Measurements from ENCODE around the gene C6orf89.
A peak's percentile ranks its signal among the peaks of the same experiment; 100 is the strongest.

Gene C6orf89

DNA sequence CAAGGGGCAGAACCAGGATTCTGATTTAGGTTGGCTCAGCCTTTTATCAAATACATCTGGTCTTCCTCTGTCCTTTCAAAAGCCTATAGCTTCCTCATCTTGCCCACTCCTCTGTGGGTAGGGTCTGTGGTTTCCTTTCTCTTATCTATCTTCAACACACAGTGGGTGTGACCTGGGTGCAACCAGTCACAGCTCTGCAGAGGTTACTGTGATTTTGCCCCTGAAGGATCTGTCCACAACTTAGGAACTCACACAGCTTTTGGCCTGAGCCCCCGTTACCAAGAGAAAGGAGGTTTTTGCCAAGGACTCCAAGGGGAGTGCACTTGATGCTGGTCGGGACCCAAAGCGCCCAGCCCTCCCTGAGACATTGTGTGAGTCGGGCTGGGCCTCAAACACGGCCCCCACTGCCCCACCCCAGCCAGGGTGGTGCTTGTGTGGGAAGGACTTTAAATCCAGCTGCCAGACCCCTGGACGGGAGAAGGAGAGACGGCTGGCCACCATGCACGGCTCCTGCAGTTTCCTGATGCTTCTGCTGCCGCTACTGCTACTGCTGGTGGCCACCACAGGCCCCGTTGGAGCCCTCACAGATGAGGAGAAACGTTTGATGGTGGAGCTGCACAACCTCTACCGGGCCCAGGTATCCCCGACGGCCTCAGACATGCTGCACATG, 68.6 kb downstream of the C6orf89 start, which contains the start of gene PI16:
Gene PI16 (plus strand): TSS at position 477 of the 670 bp plus-strand sequence. CDS start 23 bp downstream, at position 500.
- DNase-seq: no peak

DNA sequence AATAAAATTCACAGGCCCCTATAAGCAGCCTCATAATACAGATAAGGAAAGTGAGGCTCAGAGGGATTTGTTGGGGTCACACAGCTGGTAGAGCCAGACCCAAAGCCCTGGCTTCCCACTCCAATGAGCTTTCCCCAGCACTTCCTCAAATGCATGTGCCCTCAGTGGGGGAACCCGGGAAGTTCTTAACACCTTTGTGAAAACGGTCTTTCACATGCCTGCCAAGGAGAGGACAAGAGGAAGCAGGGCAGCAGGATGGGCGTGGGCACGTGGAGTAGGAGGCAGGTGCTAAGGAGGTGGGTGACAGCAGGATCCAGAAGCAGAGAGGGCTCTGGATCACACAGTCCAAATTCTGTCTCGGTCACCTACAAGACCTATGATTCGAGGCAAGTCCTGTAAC, 69.4 kb downstream of the C6orf89 start:
- no peak for DNase-seq

DNA sequence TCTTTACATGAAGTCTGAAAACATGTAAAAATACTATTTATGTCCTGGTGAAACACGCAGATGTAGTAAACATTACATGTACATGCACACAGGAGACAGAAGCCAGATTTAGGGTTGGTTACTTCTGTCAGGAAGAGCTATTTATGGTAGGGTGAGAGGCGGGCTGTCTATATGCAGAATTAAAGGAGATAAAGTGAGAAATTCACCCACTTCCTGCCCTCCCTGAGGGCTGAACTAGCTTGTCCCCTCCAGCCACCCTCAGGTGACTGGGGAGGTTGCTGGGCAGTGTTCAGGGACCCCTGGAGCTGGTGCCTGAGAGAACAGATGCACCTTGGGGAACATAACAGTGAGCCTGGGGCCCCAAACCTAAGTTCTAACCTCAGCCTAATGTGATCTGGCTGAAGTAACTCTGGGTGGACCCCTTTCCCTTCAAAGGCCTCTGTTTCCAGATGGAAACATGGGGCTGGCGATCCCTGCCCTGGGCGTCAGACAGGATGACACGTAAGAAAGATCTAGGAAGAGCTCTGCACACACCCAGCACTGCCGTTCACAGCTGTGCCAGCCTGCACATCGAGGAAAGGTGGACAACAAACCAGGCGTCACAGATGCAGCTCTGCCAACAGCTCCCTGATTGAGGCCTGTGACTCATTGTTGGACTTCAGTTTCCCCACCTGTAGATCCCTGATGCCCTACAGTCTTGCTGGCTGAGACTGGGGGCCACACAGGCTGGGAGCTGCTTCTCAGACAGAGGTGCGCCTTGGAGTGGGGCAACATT, 70.1 kb downstream of the C6orf89 start:
- no peak for DNase-seq

DNA sequence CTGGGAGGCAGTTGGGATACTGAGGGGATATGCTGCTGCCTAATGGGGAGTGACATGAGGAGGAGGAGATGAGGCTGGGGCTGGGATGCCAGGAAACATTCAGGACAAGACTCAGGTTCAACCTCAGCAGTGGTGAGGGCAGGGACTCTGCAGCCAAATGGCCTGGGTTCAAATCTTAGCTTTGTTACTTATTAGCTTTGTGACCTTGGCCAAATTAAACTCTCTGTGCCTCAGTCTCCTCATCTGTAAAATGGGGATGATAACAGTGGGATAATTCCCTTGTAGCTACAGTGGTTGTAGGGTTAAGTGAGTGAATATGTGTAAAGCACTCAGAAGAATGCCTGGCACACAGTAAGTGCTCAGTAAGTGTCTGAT, 70.7 kb downstream of the C6orf89 start:
- DNase-seq: no peak

DNA sequence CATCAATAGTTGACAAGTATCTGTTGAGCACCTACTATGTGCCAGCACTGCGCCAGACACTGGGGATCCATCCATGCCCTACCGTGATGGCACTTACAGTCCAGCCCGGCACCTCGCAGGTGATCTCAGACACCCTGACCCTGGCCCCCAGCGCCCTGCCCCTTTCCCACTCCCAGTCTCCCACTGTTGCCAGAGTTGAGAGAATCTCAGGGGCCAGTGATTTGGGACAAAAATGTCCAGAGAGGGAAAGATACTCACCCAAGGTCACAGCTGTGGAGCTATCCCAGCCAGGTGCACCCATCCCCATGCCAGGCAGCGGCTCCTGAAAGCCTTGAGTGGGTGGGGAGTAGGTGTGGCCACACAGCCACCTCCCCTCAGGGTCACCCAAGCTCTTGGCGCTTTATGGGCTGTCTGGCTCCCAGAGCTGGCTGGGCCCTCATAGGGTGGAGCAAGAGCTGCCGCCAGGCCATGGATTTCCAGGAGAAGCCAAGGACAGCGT, 72.1 kb downstream of the C6orf89 start:
- DNase-seq: no peak

DNA sequence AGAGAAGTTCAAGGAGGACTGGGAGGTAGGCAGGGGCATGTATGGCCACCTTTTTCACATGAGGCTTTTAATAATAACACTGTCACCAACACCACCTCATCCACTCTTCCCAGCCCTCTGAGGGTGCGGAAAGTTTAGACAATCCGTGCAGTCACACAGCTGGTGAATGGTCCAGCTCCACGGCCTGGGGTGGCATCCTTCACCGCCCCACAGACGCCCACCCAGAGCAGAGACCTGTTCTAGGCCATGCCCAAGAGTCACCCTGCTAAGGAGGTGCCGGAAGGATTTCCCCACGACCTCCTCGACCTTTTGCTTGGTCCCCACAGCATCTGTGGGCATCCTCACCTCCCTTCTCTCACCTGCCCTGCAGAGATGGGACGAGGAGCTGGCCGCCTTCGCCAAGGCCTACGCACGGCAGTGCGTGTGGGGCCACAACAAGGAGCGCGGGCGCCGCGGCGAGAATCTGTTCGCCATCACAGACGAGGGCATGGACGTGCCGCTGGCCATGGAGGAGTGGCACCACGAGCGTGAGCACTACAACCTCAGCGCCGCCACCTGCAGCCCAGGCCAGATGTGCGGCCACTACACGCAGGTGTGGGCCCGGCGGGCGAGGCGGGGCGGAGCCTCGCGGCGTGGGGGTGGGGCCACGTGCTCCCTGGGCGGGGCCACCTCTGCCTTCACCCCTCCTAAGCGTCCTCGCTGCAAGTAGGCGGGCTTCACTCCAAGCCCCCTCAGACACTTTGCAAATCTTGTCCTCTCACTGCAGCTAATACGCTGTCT, 73.2 kb downstream of the C6orf89 start:
- DNase-seq: no peak

DNA sequence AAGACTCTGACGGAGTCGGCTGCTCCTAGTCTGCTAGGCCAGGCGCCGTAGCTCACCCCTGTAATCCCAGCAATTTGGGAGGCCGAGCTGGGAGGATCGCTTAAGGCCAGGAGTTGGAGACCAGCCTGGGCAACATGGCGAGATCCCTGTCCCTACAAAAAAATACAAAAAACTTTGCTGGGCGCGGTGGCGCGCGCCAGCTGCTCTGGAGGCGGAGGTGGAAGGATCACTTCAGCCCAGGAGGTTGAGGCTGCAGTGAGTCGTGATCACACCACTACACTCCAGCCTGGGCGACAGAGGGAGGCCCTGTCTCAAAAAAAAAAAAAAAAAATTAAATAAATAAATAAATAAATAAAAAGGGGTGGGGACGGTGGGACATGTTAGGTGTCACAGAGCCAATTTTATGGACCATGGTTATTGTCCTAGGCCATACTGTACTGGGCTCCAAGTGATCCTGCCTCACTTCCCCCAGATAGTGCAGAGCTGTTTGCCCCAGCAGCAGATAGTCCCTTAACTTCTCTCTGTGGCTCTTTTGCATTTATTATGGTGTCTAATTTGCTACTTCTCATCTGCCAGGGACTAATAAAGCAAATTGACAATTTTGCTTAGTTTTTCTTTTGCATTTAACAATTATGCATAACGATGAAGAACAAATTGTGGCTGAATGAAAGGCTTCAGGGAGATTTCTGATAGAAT, 74.0 kb downstream of the C6orf89 start:
- no peak for DNase-seq

DNA sequence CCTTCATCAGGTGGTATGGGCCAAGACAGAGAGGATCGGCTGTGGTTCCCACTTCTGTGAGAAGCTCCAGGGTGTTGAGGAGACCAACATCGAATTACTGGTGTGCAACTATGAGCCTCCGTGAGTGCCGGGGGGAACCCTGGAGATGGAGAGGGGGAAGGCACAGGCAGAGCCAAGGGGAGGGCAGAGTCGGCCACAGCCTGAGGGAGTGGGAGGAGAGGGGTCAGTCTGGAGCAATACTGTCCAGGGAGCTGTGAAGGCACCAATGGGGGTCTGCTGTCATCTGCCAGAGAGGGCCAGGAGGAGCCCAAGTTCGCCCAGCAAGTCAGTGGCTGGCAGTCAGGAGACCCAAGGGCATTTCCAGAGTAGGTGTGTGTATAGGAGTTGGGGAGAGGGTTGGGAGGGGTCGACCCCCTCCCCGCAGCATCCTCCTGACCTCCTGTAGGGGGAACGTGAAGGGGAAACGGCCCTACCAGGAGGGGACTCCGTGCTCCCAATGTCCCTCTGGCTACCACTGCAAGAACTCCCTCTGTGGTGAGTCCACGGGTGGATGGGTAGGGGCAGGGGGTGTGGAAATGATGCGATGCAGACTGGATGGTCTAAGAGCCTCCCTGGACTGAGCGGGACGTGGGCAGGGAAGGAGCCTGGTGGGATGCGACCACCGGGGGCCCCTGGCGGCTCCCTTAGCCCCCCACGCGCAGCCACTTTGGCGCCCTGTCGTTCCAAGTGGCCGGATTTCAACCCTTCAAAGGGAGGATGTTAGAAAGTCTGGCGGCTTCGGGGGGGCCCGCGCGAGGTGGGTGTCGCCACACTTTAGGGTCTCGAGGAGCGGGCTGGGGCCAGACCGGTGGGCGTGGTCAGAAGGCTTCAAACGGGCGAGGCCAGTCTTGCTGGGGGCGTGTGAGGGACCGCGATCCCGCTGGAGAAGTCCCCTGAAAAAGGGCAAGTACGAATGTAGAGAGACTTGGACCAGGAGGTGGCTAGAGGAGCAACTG, 76.0 kb downstream of the C6orf89 start:
- DNase-seq: no peak

DNA sequence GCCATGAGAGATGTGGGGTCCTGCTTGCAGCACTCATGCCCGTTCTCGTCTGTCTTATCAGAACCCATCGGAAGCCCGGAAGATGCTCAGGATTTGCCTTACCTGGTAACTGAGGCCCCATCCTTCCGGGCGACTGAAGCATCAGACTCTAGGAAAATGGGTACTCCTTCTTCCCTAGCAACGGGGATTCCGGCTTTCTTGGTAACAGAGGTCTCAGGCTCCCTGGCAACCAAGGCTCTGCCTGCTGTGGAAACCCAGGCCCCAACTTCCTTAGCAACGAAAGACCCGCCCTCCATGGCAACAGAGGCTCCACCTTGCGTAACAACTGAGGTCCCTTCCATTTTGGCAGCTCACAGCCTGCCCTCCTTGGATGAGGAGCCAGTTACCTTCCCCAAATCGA, 77.1 kb downstream of the C6orf89 start:
- DNase-seq: peak; percentile 82

DNA sequence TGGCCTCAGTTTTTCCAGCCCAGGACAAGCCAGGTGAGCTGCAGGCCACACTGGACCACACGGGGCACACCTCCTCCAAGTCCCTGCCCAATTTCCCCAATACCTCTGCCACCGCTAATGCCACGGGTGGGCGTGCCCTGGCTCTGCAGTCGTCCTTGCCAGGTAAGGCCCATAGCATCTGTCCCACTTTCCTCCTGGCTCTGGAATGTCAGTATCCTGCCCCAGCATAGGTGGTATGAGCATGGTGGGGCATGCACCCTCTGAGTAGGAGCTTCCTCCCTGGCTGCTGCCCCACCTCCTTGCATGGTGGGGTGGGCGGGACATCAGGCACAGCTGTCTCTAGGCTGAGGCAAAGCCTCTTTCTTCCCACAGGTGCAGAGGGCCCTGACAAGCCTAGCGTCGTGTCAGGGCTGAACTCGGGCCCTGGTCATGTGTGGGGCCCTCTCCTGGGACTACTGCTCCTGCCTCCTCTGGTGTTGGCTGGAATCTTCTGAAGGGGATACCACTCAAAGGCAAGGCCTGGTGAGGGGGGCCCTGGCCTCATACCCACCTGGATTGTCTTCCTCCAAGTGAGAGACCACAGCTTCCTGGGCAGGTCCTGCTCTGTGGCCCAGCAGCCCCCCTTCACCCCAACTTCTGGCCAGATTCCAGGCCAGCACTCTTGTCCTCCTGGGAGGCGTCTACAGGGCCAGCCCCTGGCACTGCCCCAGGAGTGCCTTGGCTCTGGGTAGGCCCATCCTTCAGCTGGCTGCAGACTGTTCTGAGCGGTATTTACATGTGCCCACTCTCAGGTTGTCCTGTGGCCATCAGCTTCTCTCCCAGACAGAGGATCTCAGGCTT, 77.9 kb downstream of the C6orf89 start:
- DNase-seq: no peak

DNA sequence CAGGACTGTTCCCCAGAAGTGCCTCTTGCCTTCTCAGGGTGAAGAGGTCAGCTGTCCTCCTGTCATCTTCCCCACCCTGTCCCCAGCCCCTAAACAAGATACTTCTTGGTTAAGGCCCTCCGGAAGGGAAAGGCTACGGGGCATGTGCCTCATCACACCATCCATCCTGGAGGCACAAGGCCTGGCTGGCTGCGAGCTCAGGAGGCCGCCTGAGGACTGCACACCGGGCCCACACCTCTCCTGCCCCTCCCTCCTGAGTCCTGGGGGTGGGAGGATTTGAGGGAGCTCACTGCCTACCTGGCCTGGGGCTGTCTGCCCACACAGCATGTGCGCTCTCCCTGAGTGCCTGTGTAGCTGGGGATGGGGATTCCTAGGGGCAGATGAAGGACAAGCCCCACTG, 78.6 kb downstream of the C6orf89 start:
- DNase-seq: no peak

DNA sequence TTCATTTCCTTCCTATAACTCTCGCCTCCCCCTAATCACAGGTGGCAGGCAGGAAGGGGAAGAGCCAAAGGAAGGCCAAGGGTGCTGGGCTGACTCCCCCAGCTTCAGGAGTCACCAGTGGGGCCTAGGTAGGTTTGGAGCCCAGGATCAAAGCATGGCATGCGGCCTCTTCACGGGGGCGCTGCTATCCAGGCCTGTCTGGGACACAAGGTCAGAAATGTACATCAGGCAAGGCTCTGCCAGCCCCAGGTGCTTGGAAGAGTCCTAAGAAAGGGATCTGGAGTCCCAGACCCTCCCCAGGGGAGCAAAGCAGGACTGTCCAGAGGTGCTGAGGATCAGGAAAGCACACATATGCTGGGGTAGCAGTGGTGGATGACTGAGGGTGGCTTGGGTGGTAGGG, 79.2 kb downstream of the C6orf89 start:
- no peak for DNase-seq

DNA sequence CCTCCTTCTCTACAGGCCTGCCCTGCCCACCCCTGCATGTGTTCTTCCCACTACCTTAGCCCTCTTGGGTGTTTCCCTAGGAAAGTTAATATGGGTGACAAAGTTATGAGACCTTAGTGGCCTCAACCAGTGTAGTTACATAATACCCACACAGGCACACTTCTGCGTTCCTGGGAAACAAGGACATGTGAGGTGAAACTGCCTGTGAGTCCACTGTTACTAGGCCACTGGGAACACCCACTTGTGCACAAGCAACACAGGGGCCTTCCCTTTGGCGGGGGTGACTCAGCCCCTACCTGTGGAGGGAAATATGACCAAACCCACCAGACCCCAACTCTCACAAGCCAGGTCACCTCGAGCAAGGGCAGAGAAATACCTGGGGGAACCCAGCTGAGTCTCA, 81.5 kb downstream of the C6orf89 start:
- DNase-seq: no peak

DNA sequence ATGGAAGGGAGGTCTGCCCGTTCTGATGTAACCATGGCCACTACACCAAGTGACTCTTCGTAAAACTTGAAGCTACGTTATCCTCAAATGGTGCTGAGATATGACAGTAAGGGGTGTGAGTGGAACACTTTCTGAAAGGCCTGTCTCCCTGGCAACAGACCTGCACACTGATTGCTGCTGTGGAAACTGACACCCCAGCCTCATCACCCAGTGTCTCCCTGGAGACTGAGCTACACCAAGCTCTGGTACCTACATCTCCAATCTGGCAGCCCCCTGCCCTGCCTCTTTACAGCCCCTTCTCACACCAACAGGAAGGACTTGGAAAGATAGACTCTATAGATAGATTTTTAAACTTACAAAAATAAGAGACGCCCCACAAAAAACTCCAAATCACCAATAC, 82.0 kb downstream of the C6orf89 start:
- no peak for DNase-seq

DNA sequence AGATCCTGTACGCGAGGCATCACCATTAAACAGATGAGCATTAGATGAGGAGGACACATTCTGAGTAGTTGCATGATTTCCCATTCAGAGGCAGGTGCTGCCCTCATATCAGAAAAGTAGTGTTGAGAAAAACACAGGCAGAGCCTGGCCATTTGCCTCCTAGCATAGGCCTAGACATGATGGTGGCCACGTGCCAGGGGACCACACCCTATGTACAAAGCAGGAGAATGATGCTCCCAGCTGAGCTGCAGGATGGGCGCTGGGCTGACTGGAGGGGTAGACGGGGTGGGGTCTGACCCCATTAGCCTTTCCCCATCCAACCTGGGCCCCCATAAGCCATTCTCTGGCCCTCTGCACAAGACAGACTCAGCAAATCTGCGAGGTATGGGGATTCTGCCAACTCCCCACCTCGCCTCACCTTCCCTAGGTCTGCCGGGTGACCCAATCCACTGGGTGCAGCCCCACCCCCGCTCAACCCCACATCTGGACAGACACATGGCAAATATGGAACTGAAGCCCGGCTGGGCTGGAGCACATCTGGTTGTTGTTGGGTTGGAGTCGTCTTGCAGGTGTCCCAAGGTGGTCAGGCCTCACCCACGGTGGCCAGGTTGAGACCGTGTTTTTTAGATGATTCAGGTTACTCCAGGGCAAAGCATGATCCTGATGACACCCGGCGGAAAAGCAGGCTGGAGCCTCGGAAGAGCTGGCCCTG, 82.7 kb downstream of the C6orf89 start:
- no peak for DNase-seq

DNA sequence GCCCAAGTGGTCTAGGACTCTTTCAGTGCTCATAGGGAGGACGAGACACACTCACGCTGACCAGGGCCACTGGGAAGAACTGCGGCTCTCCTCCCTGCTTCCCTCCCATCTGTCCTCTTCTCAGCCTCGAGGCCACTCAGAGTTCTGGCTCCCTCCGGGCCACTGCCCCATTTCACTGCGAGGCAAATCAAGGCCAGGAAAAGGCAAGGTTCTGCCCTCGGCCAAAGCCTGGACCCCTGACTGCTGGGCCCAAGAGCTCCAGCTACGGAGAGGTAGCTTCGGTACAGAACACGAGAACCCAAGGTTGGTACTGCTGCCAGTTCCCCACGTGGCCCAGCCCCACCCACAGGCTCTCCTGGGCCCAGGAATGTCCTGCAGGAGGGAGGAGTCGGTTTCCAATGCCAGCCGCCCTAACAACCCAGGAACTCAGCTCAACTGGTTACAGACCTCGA, 83.5 kb downstream of the C6orf89 start:
- DNase-seq: no peak

DNA sequence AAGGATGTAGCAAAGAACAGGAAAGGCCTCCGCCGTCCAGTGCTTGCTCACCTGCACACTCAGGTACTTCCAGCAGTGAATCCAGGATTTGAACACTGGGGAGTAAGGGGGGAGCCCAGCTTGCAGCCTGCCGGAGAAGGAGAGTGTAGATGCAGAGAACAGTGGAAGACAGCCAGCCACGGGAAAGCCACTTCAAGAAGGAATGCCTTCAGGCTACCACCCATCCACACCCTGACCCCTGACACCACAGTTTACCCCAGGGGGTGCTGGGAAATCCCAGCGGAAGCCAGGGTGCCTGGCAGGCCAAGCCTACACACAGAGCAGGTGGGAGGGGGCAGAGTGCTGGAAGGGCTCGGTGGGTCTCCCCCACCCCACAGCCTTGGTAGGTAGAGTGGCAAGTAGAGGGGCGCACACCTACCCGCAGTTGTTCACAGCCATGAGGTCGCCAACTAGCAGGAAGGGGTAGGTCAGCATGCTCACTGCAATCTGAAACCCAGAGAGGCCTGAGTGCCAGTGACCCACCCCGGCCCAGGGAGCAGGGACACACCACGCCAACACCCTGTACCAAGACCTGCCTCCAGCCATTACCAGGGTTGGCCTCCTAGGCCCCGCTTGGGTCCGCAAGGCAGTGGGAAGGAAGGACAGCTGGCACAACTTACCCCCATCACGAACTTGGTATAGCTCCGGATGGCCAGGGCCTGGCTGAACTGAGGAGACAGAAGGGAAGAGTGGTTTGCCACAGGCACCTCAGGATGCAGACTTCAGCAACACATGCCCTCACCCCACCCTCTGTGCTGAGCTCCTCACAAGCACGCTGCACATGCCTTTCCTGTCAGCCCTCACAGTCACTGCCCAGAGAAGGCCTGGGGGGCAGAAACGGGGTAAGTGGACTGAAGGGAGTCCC, 84.5 kb downstream of the C6orf89 start:
- DNase-seq: no peak

DNA sequence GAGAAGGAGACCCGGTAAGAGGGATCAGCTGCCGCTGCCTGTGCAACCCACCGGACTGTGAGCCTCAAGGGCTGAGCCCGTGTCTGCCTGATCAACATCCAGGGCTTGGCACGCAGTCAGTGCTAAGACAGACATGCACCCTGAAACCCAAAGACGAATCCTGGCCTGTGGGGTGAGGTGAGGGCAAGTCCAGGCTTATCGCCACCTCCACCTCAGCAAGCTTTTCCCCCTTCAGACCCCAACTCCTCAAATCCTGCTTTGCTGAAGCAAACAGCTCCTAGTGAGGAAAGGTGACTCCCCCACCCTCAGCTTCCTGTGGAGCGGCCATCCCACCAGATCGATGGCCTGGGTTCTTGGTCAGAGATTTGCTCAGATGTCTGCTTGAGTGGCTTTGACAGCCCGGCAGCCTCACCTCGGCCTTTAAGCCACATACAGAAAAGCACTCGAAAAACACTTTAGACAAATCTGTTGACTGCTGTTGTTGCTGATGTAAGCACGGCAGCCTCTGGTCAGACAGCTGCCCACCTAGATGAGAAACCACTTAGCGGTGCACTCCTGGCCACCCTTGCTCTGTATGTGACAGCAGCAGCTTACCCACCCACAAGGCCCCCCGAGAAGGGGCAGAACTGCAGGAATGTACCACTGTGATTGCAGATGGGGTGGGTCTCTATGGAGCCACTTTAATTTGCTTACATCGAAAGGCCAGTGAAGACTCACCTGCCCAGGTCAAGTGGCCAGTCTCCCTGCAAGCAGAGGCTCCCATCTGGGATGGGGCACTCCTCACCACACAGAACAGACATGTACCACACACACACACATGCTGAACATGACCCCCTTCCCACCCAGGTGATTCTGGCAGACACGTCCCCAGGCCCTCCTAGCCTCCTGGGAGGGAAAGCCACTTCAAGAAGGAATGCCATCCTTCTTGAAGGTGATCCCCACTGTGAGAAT, 85.4 kb downstream of the C6orf89 start:
- DNase-seq: no peak

Measured in activated CD4-positive, alpha-beta T cell treated with anti-CD3 and anti-CD28 coated beads for 48 hours (primary cell).